ENCODE data around the gene ANO1.
"Not testable (repeated sequence)": the region's sequence is repeated elsewhere in the genome, so short reads cannot be mapped to it uniquely, and the experiment has no call there.

Gene ANO1

DNA sequence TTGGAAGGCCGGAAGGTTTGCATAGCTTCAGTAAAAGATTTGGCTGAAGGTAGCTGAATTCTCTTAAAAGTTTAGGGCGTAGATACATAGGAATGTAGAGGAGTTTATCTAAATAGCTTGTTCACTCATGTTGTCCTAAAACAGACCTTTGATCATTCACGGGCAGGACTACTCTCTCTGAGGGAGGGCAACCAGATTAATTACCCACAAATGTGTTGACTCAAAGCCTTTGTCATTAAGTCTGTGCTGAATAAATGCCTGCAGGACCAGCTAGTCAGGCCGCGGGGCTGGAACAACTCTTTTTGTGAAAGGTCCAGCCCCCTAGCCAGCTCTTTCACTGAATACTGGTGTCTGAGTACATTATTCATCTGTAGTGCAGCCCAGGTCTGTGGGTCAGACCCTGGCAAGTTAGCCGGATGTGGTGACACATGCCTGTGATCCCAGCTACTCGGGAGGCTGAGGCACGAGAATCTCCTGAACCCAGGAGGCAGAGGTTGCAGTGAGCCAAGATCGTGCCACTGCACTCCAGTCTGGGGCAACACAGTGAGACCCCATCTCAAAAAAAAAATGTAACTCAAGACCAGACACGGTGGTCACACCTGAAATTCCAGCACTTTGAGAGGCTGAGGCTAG is 122.2 kb downstream of the ANO1 start:
- DNase-seq = no peak

DNA sequence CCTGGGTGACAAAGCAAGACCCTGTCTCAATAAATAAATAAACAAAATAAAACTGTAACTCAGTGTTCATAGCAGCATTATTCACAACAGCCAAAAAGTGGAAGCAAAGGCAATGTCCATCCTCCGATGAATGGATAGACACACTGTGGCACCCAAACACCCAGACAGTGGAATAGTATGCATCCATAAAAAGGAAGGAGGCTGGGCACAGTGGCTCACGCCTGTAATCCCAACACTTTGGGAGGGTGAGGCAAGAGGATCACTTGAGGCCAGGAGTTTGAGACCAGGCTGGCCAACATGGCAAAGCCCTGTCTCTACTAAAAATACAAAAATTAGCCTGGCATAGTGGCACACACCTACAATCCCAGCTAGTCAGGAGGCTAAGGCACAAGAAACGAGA is 122.9 kb downstream of the ANO1 start:
- DNase-seq = not testable (repeated sequence)

DNA sequence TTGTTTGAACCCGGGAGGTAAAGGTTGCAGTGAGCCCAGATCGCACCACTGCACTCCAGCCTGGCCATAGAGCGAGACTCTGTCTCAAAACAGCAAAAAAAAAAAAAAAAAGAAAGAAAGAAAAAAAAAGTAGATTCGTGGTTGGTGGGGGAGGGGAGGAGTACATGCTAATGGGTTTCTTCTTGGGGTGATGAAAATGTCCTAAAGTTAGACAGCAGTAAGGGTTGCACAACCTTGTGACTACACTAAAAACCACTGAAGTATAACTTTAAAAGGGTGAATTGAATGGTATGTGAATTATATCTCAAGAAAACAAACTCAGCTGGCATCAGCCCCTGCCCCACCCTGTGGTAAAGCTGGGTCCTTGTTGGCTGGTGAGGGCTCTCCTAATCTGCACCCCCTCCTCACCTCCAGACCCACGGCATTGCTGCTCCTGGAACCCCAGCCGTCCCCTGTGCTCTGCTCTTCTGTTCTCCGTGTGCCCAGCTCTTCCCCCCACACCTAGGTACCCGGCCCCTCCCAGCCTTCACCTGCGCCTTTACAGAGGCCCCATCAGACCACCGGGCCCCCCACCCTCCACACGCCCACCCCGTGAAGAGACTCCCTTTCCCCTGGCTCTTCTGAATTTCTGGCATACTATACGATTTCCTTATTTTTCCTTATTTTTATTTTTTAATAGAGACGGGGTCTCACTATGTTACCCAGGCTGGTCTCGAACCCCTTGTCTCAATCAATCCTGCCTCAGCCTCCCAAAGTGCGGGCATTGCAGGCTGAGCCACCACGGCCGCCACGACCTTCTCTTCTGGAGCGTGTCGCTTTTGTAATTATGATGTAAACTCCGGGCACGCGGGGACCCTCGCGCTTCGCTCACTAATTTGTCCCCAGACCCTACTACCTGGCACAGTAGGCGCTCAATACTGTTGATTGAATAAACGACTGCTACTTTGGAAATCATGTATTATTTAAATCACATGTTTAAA is 124.1 kb downstream of the ANO1 start:
- DNase-seq = peak; percentile 43

DNA sequence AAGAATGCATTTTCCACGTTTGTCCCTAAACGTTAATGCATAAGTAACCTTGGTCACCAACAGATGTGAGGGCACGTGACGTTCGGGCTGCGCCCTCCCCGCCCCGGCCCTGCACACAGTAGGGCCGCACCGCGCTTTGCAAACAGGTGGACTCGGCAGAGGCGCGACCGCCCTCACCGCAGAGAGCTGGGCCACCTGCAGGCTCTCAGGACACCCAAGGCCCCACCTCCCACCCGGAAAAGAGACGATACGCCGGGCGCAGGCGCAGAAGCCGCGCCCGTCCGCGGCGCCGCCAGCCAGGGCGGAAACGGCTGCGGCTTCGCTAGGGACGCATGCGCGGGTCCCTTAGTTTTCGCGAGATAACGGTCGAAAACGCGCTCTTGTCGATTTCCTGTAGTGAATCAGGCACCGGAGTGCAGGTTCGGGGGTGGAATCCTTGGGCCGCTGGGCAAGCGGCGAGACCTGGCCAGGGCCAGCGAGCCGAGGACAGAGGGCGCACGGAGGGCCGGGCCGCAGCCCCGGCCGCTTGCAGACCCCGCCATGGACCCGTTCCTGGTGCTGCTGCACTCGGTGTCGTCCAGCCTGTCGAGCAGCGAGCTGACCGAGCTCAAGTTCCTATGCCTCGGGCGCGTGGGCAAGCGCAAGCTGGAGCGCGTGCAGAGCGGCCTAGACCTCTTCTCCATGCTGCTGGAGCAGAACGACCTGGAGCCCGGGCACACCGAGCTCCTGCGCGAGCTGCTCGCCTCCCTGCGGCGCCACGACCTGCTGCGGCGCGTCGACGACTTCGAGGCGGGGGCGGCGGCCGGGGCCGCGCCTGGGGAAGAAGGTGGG is 125.0 kb downstream of the ANO1 start, which contains the start of gene FADD:
TSS of gene FADD (plus strand) at position 377 of the 831 bp plus-strand sequence. CDS start at position 541, 164 bp downstream.
- peak; percentile 95 for DNase-seq

DNA sequence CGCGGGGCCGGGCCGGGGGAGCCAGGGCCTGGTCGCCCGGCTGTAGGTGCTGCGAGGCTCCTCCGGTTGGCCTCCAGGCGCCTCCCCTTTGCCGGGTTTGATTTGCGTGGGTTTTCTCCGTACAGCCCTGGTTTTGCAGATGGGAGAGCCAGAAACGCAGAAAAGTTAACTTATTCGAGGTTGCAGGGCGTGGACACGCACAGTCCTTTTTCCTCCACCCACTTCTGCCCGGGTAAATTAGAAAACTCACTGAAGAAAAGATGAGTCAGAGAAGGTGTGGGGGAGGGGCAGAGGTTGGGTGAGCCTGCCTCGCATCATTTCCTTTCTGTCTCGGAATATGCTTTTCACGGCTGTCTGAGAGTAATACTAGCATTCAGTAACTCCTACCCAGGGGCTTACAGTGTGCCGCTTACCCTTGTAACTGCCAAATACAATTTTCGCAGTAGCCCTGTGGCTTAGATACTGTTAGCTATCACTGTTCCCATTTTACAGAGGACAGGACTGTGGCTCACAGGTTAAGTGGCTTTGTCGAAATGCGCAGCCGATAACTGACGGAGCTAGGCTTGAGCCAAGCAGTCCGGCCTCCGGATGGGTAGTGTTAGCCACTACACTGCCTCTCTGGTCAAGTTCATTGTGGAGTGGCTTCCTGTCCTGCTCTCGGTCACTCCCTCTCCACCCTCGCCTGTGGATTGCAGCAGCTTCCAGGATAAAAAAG is 125.8 kb downstream of the ANO1 start:
- DNase-seq = peak; percentile 89

DNA sequence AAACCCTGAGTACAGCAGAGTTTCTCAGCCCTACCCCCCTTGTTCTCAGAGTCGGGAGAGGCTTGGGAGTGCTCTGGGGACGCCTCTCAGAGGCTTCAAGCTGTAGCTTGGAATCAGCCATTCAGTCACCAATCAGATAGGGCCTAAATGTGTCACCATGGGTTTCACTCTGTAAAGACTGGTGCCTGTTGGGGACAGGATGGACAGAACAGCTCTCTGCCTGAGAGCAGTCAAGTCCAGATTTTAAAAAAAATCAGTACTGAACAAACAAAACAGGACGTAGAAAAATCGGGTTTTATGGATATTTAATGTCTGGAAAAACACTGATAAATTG is 126.3 kb downstream of the ANO1 start:
- no peak for DNase-seq

DNA sequence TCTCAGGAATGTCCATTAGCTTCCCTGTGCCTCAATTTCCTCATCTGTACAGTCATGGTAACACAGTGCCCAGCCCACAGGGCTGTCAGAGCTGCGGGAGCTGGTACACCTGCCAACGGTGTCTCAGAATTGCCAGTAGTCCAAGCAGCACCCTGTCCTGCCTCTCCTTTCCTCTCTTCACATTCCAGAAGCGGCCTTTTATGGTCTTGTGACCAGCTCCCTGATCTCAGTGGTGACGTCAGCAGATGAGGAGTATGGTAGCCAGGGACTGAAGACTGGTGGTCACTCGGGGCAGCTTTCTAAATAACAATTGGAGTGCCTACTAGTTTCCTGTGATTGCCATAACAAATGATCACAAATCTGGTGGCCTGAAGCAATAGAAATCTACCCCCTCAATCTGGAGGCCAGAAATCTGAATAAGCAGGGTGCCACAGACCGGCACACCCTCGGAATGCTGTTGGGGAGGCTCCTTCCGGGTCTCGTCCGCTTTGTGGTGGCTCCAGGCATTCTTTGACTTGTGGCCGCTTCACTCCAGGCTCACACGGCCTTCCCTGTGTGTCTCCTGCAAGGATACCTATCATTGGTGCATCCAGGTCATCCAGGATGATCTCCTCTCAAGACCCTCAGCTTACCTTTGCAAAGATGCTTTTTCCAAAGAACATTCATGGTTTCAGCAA is 127.1 kb downstream of the ANO1 start:
- no peak for DNase-seq

DNA sequence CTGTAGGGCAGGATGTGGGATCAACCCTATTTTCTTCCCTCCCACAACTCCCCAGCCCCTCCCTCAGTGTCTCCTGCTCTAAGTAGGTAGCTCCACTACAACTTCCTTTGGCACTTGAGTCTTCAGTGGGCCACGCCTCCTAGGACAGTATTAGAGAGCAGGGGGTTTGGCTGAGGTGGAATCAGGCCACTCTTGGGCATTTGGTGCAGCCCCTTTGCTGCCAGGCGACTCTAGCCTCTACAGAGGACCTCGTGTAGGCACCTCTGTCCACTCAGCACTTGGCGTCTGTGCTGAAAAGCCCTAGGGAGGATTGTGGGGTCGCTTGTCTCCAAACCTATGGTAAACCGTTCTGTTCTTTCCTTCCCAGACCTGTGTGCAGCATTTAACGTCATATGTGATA is 127.6 kb downstream of the ANO1 start:
- no peak for DNase-seq

DNA sequence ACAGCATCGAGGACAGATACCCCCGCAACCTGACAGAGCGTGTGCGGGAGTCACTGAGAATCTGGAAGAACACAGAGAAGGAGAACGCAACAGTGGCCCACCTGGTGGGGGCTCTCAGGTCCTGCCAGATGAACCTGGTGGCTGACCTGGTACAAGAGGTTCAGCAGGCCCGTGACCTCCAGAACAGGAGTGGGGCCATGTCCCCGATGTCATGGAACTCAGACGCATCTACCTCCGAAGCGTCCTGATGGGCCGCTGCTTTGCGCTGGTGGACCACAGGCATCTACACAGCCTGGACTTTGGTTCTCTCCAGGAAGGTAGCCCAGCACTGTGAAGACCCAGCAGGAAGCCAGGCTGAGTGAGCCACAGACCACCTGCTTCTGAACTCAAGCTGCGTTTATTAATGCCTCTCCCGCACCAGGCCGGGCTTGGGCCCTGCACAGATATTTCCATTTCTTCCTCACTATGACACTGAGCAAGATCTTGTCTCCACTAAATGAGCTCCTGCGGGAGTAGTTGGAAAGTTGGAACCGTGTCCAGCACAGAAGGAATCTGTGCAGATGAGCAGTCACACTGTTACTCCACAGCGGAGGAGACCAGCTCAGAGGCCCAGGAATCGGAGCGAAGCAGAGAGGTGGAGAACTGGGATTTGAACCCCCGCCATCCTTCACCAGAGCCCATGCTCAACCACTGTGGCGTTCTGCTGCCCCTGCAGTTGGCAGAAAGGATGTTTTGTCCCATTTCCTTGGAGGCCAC is 128.3 kb downstream of the ANO1 start:
- no peak for DNase-seq

DNA sequence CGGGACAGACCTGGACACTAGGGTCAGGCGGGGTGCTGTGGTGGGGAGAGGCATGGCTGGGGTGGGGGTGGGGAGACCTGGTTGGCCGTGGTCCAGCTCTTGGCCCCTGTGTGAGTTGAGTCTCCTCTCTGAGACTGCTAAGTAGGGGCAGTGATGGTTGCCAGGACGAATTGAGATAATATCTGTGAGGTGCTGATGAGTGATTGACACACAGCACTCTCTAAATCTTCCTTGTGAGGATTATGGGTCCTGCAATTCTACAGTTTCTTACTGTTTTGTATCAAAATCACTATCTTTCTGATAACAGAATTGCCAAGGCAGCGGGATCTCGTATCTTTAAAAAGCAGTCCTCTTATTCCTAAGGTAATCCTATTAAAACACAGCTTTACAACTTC is 128.9 kb downstream of the ANO1 start:
- DNase-seq = no peak

DNA sequence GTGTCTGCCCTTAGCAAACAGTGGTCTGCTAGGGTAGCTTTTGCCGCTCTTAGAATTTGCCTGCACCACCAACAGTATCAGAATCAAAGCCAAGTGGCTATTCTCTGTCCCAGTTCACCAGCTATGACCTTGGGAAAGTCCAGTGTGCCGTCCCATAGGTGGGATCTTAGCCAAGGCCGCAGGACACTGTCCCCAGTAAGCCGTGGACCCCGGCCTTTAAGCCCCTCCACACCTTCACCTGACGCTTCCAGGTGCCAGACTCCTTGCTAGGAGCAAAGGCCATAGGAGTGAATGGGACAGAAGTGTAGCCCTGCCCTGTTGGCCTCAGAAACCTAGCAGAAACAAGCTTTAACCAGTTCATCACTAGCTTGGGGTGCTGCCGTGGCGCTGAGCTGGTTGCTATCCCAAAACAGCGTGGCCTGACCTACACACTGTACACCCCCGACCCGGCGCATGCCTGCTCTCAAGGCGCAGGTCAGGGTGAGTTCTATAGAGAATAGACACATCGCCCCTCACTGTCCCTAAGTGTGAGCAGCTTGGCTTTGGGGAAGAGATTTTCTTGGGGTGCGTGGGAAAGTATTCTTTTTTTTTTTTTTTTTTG is 129.5 kb downstream of the ANO1 start:
- DNase-seq = no peak

DNA sequence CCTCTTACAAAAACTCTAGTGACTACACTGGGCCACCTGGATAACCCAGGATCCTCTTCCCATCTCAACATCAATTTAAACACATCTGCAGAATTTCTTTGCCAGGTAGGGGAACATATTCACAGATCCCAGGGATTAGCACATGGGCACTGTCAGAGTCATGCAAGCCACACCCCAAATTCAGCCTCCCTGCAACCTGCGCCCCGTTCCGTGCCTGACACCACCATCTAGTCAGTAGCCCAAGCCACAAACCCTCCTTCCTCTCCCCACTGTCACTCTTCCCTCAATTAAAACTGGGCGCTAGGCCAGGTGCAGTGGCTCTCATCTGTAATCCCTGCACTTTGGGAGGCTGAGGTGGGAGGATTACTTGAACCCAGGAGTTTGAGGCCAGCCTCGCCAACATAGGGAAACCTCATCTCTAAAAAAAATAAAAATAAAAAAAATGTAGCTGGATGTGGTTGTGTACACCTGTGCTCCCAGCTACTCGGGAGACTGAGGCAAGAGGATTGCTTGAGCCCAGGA is 131.3 kb downstream of the ANO1 start:
- no peak for DNase-seq

DNA sequence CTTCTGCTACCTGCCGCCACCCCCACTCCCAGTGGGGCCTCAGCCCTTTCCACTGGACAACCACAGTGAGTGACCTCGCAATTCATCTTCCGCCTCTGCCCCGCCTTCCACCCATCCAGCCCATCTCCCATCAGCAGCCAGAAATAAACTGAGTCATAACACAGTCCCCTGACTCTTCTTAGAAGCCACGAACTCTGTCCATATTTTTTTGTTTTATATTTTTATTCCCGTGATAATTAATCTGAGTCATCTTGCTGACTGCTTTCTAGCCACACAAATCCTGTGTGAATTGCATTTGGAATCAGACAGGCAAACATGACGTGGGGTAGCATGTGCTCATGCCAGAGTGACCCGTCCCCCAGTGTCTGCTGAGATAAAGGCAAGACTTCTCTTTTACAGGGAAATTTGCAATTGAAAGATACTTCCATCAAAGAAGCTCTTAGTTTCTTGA is 132.0 kb downstream of the ANO1 start:
- DNase-seq = no peak

DNA sequence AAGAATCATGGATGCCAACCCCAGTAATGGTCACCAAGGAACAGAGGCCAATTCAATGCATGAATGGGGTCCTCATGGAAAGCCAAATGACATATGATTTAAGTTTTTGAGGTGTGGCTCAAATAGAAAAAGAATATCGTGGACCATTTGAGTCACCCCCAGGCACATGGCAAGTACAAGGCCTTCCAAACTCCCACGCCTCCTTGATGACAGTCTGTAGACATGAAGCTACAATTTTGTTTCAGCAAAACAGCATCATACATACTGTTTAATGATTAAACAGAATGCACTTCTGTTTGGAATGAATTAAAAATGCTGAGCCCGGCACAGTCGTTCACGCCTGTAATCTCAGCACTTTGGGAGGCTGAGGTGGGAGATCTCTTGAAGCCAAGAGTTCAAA is 132.4 kb downstream of the ANO1 start:
- no peak for DNase-seq

DNA sequence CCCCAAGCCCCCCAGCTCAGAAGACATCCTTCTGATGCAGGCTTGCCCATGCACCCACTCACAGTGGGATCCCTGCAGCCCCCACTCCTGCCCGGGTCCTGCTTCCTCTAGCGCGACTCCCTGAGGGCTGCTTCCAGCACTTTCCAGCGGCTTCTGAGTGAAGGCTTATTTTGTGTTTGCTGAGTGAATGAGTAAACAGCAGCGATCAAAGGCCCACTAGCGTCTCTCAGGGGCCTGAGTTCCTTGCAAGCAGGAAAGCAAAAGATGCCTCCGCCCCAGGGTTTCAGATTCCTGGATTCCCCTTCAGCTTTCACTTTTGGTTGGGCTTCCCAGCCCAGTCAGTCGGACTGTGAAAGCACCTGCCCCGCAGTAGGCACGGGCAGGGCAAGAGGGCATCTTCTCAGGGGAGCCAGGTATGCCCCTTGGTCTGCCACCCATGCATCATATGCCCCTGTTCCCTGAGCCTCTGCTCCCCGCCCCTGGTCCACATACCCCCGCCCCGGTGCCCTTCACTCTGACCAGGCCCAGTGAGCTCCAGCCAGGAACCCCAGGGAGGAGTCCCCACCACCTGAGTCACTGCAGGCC is 134.2 kb downstream of the ANO1 start:
- peak; percentile 17 for DNase-seq

DNA sequence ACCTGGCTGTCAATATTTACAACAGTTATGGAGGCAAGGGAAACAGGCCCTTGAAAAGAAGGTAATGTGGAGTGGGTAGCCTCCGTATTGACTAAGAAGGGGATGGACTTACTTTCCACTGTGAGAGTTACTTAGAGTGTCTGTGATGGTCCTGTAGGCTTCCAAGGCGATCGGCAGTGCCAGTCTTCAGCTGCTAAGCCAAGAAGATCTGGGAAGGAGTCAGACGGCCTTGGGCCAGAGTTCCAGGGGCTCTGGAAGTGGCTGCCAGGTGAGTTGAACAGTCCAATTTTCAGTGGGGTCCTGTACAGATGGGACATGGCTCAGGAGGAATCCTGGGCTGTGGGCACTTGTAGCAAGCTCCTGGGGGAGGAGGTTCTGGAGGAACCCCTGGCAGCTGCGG is 139.3 kb downstream of the ANO1 start:
- DNase-seq = not testable (repeated sequence)

DNA sequence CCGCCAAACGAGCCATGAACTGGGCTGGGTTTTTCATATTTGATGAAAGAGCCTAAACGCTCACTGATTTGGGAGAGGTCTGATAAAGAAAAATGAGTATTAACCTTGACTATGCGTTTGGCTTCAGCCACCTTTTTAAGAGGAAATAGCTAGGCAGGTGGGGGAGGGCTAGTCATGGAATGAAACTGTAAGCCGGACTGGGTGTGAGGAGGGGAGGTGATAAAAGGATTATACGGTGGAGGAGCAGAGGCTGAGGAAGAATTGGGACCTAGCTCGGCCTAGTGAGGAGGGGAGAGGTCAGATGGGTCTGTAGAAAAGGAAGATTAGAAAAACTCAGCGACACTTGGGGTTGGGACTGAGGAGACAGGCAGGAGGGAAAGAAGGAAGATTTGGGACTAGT is 140.0 kb downstream of the ANO1 start:
- DNase-seq = not testable (repeated sequence)

DNA sequence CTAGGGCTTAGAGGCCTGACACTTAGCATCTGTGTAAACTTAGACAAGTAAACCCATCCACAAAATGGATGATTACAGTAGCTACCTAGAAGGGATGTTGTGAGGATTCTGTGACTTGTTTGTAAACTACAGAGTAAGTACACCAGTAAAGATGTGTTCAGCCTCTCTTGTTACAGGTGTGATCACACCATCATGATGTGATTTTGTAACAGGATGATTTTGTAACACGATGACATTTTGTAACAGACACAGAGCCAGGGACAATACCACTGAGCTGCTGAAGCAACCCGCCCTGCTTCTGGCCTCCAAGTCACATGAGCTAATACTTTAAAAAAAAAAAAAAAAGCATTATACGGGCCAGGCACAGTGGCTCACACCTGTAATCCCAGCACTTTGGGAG is 142.0 kb downstream of the ANO1 start:
- peak; percentile 6 for DNase-seq

DNA sequence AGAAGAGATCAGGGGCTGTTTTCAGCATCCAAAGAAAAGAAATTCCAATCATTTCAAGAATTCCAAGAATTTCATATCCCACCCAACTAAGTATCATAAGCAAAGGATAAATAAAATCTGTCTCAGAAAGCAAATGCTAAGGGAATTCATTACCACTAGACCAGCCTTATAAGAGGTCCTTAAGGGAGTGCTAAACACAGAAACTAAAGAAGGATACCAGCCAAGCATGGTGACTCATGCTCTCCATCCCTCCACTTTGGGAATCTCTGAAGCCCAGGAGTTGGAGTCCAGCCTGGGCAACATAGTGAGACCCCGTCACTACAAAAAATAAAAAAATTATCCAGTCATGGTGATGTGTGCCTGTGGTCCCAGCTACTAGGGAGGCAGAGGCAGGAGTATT is 142.8 kb downstream of the ANO1 start:
- DNase-seq = no peak

DNA sequence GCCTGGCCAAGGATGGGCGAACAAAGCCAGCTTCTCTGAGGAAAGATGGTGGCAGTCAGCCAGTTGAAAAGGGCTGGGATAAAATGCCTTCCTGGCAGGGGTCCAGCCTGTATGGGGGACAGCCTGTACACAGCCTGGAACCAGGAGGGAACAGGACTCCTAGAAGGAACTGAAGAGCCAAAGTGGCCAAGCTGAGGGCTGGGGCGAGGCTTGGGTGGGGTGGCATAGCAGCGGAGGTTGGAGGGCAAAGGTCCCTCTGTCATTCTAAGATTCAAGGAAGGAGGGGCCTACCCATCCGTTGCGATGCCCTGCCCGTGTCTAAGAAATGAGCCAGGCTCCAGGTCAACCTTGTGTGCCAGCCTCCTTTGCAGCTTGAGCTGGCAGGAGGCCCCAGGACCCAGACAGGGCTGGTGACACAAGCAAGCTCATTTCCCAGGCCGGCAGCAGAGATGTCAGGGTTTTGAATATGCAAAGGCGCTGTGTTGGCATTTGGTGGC is 147.6 kb downstream of the ANO1 start:
- DNase-seq = no peak
